C4-2B (cell line): Measurements from ENCODE around the gene CLEC4D.

Experiments used
- CTCF ChIP-seq: fragments of 450-650 bp; conservative IDR thresholded peaks from 2 replicates; pipeline ENCODE4 v1.5.1; 2017; ENCODE audit warnings: mild to moderate bottlenecking
- ZFX ChIP-seq: fragments of 450-650 bp; IDR thresholded peaks from 2 replicates; pipeline ENCODE4 v1.6.1; 2017

GRCh38 chr12:8471090-8471489 is 42.2 kb upstream of the CLEC4D start:
- TF ChIP-seq CTCF (no peak), ZFX (no peak)
